Measurements from ENCODE around the gene ALOX5.

DNA sequence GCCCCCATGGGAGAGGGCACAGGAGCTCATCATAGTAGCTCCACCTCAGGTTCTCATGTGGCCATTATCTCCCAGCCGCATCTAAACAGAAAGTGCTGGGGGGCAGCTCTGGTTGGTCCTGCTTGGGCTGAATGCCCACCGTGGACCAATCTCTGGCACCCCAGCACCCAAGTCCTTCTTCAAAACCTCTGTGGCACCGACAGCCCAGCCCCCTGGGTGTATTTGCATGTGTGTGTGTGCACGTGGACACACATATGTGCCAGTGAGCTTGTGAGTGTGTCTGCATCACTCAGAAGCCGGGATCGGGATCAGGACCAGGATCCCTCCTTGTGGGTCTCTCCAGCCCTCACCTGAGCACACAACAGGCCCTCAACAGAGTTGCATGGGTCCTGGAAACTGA lies 68.2 kb downstream of the ALOX5 start:
- TF ChIP-seq JUND (IDR thresholded peaks at IDR 0.05) (no peak), CTCF (IDR thresholded peaks at IDR 0.05; ENCODE audit: low read depth, low read length, missing input control) (no peak), SP1 (IDR thresholded peaks at IDR 0.05) (no peak), TAF1 (conservative IDR thresholded peaks at IDR 0.05) (no peak), RAD21 (IDR thresholded peaks at IDR 0.05) (no peak), FOXA1 (IDR thresholded peaks at IDR 0.05) (no peak), YY1 (IDR thresholded peaks at IDR 0.05) (no peak), RXRA (IDR thresholded peaks at IDR 0.05) (no peak), REST (IDR thresholded peaks at IDR 0.05) (no peak), ATF3 (IDR thresholded peaks at IDR 0.05) (no peak)
- TF ChIP-seq, protein P1, sequence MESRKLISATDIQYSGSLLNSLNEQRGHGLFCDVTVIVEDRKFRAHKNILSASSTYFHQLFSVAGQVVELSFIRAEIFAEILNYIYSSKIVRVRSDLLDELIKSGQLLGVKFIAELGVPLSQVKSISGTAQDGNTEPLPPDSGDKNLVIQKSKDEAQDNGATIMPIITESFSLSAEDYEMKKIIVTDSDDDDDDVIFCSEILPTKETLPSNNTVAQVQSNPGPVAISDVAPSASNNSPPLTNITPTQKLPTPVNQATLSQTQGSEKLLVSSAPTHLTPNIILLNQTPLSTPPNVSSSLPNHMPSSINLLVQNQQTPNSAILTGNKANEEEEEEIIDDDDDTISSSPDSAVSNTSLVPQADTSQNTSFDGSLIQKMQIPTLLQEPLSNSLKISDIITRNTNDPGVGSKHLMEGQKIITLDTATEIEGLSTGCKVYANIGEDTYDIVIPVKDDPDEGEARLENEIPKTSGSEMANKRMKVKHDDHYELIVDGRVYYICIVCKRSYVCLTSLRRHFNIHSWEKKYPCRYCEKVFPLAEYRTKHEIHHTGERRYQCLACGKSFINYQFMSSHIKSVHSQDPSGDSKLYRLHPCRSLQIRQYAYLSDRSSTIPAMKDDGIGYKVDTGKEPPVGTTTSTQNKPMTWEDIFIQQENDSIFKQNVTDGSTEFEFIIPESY (IDR thresholded peaks at IDR 0.05): no peak
- TF ChIP-seq, protein P2, sequence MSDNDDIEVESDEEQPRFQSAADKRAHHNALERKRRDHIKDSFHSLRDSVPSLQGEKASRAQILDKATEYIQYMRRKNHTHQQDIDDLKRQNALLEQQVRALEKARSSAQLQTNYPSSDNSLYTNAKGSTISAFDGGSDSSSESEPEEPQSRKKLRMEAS (IDR thresholded peaks at IDR 0.05): no peak
